NCI-H2107 treated with DMSO at 0.1 percent for 48 hours (cell line): ENCODE results near the gene GSTT2.
"Not testable (repeated sequence)": the region's sequence is repeated elsewhere in the genome, so short reads cannot be mapped to it uniquely, and the experiment has no call there.

Experiments
- DNase-seq: peaks from one replicate; lab custom pipeline; 2025; ENCODE audit not compliant: unreplicated experiment; lab: John Stamatoyannopoulos, UW

The GSTT2 gene

GRCh38 chr22:23974345-23974744 lies 5.6 kb upstream of the GSTT2 start, which contains the start of gene DDT:
Gene DDT, minus strand, starts transcription at chr22:23974441. Its CDS starts 27 bp downstream, at chr22:23974414.
- DNase-seq, result not testable (repeated sequence)

GRCh38 chr22:23974836-23975352 lies 5.0 kb upstream of the GSTT2 start:
- DNase-seq, result not testable (repeated sequence)

- not testable (repeated sequence) for DNase-seq
These were observed 2.6 kb upstream of the GSTT2 start for GRCh38 chr22:23977304-23977703.

GRCh38 chr22:23980567-23980966 lies 633 bp downstream of the GSTT2 start:
- DNase-seq, result not testable (repeated sequence)

GRCh38 chr22:23984430-23984829 lies 4.5 kb downstream of the GSTT2 start:
- no peak for DNase-seq

- not testable (repeated sequence) for DNase-seq
These were observed 6.2 kb downstream of the GSTT2 start for GRCh38 chr22:23986089-23986488.

- DNase-seq, result not testable (repeated sequence)
These were observed 6.7 kb downstream of the GSTT2 start for GRCh38 chr22:23986538-23987178.

GRCh38 chr22:23989583-23990244 lies 9.8 kb downstream of the GSTT2 start:
- not testable (repeated sequence) for DNase-seq

- DNase-seq, result not testable (repeated sequence)
These were observed 13.1 kb downstream of the GSTT2 start for GRCh38 chr22:23993080-23993479.

- DNase-seq, result not testable (repeated sequence)
These were observed 13.7 kb downstream of the GSTT2 start for GRCh38 chr22:23993581-23994177.

- DNase-seq, result no peak
These were observed 17.2 kb downstream of the GSTT2 start for GRCh38 chr22:23997092-23997491.

- not testable (repeated sequence) for DNase-seq
These were observed 19.8 kb downstream of the GSTT2 start for GRCh38 chr22:23999779-24000178.

GRCh38 chr22:24001314-24001713 lies 21.4 kb downstream of the GSTT2 start:
- DNase-seq, result no peak

GRCh38 chr22:24002272-24002671 lies 22.3 kb downstream of the GSTT2 start:
- DNase-seq, result no peak

- DNase-seq, result no peak
These were observed 22.9 kb downstream of the GSTT2 start for GRCh38 chr22:24002851-24003250.

GRCh38 chr22:24003887-24004286 lies 24.0 kb downstream of the GSTT2 start:
- DNase-seq, result no peak

GRCh38 chr22:24005201-24005600 lies 25.3 kb downstream of the GSTT2 start, which contains the start of gene GSTT4:
Gene GSTT4, minus strand, starts transcription at chr22:24005453. Its CDS starts 97 bp downstream, at chr22:24005356.
- no peak for DNase-seq

GRCh38 chr22:24006207-24006913 lies 26.4 kb downstream of the GSTT2 start:
- no peak for DNase-seq

- no peak for DNase-seq
These were observed 26.9 kb downstream of the GSTT2 start for GRCh38 chr22:24006914-24007214.

GRCh38 chr22:24007253-24008021 lies 27.5 kb downstream of the GSTT2 start:
- no peak for DNase-seq

GRCh38 chr22:24008022-24008283 lies 28.0 kb downstream of the GSTT2 start:
- no peak for DNase-seq
